NK-92 (cell line): ENCODE data around the gene CYP46A1.
A peak's percentile ranks its signal among the peaks of the same experiment; 100 is the strongest.
"Not testable (repeated sequence)": the region's sequence is repeated elsewhere in the genome, so short reads cannot be mapped to it uniquely, and the experiment has no call there.

Source experiments
- DNase-seq: peaks from one replicate; lab custom pipeline; 2025; ENCODE audit not compliant: unreplicated experiment; lab: John Stamatoyannopoulos, UW

The CYP46A1 gene

GRCh38 chr14:99683619-99684409 lies at the start of gene CYP46A1:
Gene CYP46A1, plus strand, starts transcription at chr14:99684298. Its CDS starts 120 bp downstream, at chr14:99684418.
- peak; percentile 91 for DNase-seq

- no peak for DNase-seq
Observed at GRCh38 chr14:99634443-99634842, 49.7 kb upstream of the CYP46A1 start.

- no peak for DNase-seq
Observed at GRCh38 chr14:99635116-99635515, 49.0 kb upstream of the CYP46A1 start.

GRCh38 chr14:99636487-99636886 lies 47.6 kb upstream of the CYP46A1 start:
- DNase-seq, result no peak

GRCh38 chr14:99637624-99638023 lies 46.5 kb upstream of the CYP46A1 start:
- DNase-seq, result no peak

GRCh38 chr14:99642771-99643170 lies 41.3 kb upstream of the CYP46A1 start:
- not testable (repeated sequence) for DNase-seq

- DNase-seq, result no peak
Observed at GRCh38 chr14:99643343-99643742, 40.8 kb upstream of the CYP46A1 start.

- DNase-seq, result no peak
Observed at GRCh38 chr14:99644035-99644587, 40.0 kb upstream of the CYP46A1 start.

GRCh38 chr14:99644723-99645544 lies 39.2 kb upstream of the CYP46A1 start, which contains the start of gene HHIPL1:
Gene HHIPL1, plus strand, starts transcription at chr14:99645129. Its CDS starts 79 bp downstream, at chr14:99645208.
- DNase-seq, result no peak

GRCh38 chr14:99645545-99646505 lies 38.3 kb upstream of the CYP46A1 start:
- DNase-seq, result no peak

GRCh38 chr14:99647411-99647810 lies 36.7 kb upstream of the CYP46A1 start:
- DNase-seq, result no peak

- no peak for DNase-seq
Observed at GRCh38 chr14:99648027-99648784, 35.9 kb upstream of the CYP46A1 start.

GRCh38 chr14:99649219-99649618 lies 34.9 kb upstream of the CYP46A1 start:
- DNase-seq, result no peak

GRCh38 chr14:99649643-99650042 lies 34.5 kb upstream of the CYP46A1 start:
- DNase-seq, result no peak

- no peak for DNase-seq
Observed at GRCh38 chr14:99650189-99650588, 33.9 kb upstream of the CYP46A1 start.

- no peak for DNase-seq
Observed at GRCh38 chr14:99651953-99652746, 31.9 kb upstream of the CYP46A1 start.

- no peak for DNase-seq
Observed at GRCh38 chr14:99654235-99654985, 29.7 kb upstream of the CYP46A1 start.

- DNase-seq, result no peak
Observed at GRCh38 chr14:99655521-99655920, 28.6 kb upstream of the CYP46A1 start.
